ENCODE measurements around the gene CDH13. TPM values are rescaled to one million over a fixed set of nuclear protein-coding genes. Genes with fewer than 3 reads are reported as not detected.
A peak's percentile ranks its signal among the peaks of the same experiment; 100 is the strongest.

CDH13 gene
- total and polyA plus RNA-seq, 9 of the 15 experiments (the other 6 are each of a cell fraction or from before 2014, with no cell fraction given): 0.03 TPM; not detected in 8

GRCh38 chr16:83808573-83809014 is 1181.8 kb downstream of the CDH13 start:
- 3% methylated on average over 11 of the region's 11 CpGs for WGBS (ENCODE audit: insufficient coverage, low coverage, missing lambda C conversion rate)
- Histone ChIP-seq H4K20me1 (replicated peaks; ENCODE audit: control insufficient read depth, insufficient read depth, low read length) (peaks cover 6% of the 10 kb centered on the region; the same call in 1 of the 2 replicates), H3K4me2 (ENCODE audit: insufficient read depth, low read length) (peak overlapping the region; percentile 82), H2AFZ (ENCODE audit: low read depth, low read length) (peak overlapping the region; percentile 97; the same call in 1 of the 2 replicates), H3K27ac (ENCODE audit: extremely low read depth, low read depth, low read length) (peak overlapping the region; percentile 76), H3K4me1 (replicated peaks in 1 of 2; ENCODE audit: control insufficient read depth in 2 of 2, insufficient read depth in 2 of 2, low read length in 2 of 2) (peaks cover 4 to 9% of the 10 kb centered on the region in 2 experiments; a peak in 4 of 5 replicates), H3K9me1 (ENCODE audit: control insufficient read depth, insufficient read depth, low read length) (peaks cover 3% of the 10 kb centered on the region), H3K27me3 (ENCODE audit: control insufficient read depth in 2 of 2, insufficient read depth in 2 of 2, low read length in 2 of 2) (peaks cover 4 to 11% of the 10 kb centered on the region in 2 experiments; a peak in 3 of 5 replicates), H3K79me2 (ENCODE audit: control insufficient read depth, insufficient read depth, low read length) (peaks cover 22% of the 10 kb centered on the region), H3K9me3 (replicated peaks; ENCODE audit: control insufficient read depth, insufficient read depth, low read depth, low read length) (no peaks in the 10 kb centered on the region), H3K4me3 (peak overlapping the region; percentile 90), H3K36me3 (ENCODE audit: control insufficient read depth, insufficient read depth, low read length) (peaks cover 36% of the 10 kb centered on the region), H3K9ac (ENCODE audit: insufficient read depth in 1 of 2, low read depth in 2 of 2, low read length in 2 of 2) (peak overlapping the region; percentile 89 to 96)
- TF ChIP-seq BRD4 (IDR thresholded peaks at IDR 0.05): 0 out of 2 replicates have a peak, but pooled peaks have one; percentile 19
- no peak for TF ChIP-seq ZNF639 (CRISPR knock-in tag; conservative IDR thresholded peaks at IDR 0.05 in 1 of 2, IDR thresholded peaks at IDR 0.05 in 1 of 2)
- no peak for TF ChIP-seq TBP (optimal IDR thresholded peaks at IDR 0.05; ENCODE audit: low read depth, low read length)
- TF ChIP-seq RERE (CRISPR knock-in tag; IDR thresholded peaks at IDR 0.05; ENCODE audit: borderline replicate concordance): no peak
- no peak for TF ChIP-seq BDP1 (IDR thresholded peaks at IDR 0.05; ENCODE audit: insufficient read depth, insufficient read length)
- TF ChIP-seq SMARCE1 (IDR thresholded peaks at IDR 0.05): 0 out of 2 replicates have a peak, but pooled peaks have one; percentile 14
- no peak for DNase-seq (ENCODE audit: extremely low read depth in 1 of 4, low spot score in 3 of 4)
- intact Hi-C loops (cut with micrococcal nuclease): no loop called here
- BruUV-seq (replicated peaks): no TSS peak
- ChIA-PET POLR2A (interaction anchor here (0.5 to 1.8 kb wide), 5 partner anchors 8 to 206 kb away, joined by 3 to 4 read pairs (median 3); no protein-coding TSS in a partner anchor), CTCF (ENCODE audit: low intra/inter-chr PET ratio) (no interaction called here)
- no peak for ATAC-seq
- in situ Hi-C loops (cut with MboI): no loop called here
- no peak for FAIRE-seq

All from K562 (cell line).